ENCODE results near the gene NMNAT1.
"Not testable (repeated sequence)": the region's sequence is repeated elsewhere in the genome, so short reads cannot be mapped to it uniquely, and the experiment has no call there.

The NMNAT1 gene

DNA sequence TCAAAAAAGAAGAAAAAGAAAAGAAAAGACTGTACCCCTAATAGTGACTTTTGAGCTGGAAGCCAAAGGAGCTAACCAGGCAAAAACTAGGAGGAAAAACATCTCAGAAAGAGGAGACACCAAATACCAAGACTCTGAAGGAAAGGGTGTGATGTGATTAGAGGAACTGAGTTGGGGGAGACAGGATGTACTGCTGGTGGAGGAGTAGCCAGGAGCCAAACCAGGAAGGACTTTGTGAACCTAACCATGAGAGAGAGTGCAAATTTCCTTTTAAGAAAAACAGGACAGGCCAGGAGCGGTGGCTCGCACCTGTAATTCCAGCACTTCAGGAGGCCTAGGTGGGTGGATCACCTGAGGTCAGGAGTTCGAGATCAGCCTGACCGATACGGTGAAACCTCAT lies 49.6 kb downstream of the NMNAT1 start:
- TF ChIP-seq Cebpa-rat (IDR thresholded peaks at IDR 0.05), result no peak
- Histone ChIP-seq H3K9ac (no peak overlapping the region; a peak in 1 of 22 replicates), H3K27ac (peak overlapping the region in 5 of 11 experiments; percentile 11 to 75 (median 55); a peak in 8 of 22 replicates), H3K36me3 (0 out of 22 replicates have a peak, but pooled peaks cover 0 to 3% (median 0%) of the 10 kb centered on the region in 11 experiments), H4K20me1 (no peaks in the 10 kb centered on the region), H3K4me2 (peak overlapping the region in 5 of 11 experiments; percentile 33 to 76 (median 71); a peak in 10 of 22 replicates), H3K4me1 (peaks cover 0 to 48% (median 11%) of the 10 kb centered on the region in 10 experiments; a peak in 10 of 20 replicates), H3K4me3 (no peak overlapping the region), H3K9me3 (replicated peaks in 1 of 11) (peaks cover 14 to 25% (median 19%) of the 10 kb centered on the region in 11 experiments), H3K27me3 (no peaks in the 10 kb centered on the region; a peak in 1 of 22 replicates)

DNA sequence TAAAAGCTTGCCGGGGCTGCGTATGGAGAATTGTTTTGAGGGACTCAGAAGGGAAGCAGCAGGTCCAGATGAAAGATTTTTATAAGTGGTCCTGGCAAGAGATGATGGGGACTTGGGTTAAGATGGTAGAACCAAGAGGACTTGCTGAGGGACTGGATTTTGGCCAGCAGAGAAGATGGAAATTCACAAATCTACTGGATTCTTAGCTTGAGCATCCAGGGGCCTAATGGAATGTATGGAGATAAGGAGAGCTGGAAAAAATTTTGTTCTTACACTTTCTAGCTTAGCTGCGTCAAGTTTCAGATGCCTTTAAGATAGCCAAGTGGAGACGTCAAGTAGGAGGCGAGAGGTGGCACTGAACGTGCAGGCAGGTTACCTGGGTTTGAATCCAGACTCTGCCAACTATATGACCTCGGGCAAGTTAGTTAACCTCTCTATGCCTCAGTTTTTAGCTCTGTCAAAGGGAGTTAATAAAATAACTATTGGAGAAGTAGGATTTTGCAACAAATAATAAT lies 50.3 kb downstream of the NMNAT1 start:
- Histone ChIP-seq H3K4me2 (peak overlapping the region in 2 of 11 experiments; percentile 74 to 76; a peak in 4 of 22 replicates), H3K27me3 (no peaks in the 10 kb centered on the region; a peak in 1 of 22 replicates), H4K20me1 (no peaks in the 10 kb centered on the region), H3K9ac (no peak overlapping the region), H3K27ac (peak overlapping the region in 2 of 11 experiments; percentile 73 to 75; a peak in 3 of 22 replicates), H3K9me3 (replicated peaks in 1 of 11) (peaks cover 21 to 32% (median 27%) of the 10 kb centered on the region in 11 experiments), H3K4me3 (no peak overlapping the region), H3K4me1 (peaks cover 0 to 48% (median 11%) of the 10 kb centered on the region in 10 experiments; a peak in 10 of 20 replicates), H3K36me3 (0 out of 22 replicates have a peak, but pooled peaks cover 0 to 3% (median 0%) of the 10 kb centered on the region in 11 experiments)
- TF ChIP-seq Cebpa-rat (IDR thresholded peaks at IDR 0.05), result no peak

DNA sequence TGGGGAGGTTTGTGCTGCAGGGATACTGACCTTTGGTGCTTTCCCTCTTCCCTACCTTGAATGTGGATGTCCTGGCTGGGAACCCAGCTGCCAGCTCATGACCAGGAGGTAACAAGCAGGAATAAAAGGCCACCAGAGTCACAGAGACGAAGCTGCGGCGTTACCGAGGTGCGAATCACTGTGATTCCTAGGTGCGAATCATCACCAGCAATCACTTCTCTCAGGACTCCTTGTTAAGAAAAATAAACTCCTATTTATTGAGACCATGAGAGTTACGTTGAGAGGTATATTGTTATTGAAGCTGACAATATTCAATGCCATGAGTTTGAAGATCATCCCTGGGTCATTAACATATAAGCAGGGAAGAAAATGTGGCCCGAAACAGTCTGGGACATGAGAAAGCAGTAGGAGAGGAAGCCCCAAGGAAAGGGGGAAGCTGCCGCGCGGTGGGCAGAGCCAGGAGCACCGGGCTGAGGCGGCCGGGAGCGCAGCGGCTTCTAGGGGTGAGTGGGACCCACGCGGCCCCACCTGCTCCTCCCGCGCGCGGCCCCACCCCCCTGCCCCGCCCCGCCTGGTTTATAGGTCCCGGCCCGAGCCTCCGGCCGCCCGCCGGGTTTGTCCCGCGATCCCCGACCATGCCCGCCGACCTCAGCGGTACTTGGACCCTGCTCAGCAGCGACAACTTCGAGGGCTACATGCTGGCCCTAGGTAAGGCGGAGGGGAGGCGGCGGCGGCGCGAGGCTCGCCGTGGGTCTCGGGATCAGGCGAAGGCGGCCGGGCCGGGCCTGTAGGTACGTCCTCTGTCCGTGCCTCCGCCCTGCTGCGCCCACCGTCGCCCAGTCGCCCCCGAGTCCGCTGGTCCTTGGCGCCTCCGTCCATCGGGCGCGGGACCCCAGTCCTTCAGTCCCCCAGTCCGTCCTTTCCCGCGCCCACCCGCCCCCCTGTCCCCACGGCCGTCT lies 53.6 kb downstream of the NMNAT1 start, which contains the start of gene RBP7:
RBP7 (plus strand) TSS at position 605 of the 959 bp plus-strand sequence; CDS start at position 636, 31 bp downstream.
- Histone ChIP-seq H3K9ac (no peak within 1 kb of the TSS), H3K36me3 (0 out of 22 replicates have a peak, but pooled peaks cover 0 to 4% (median 0%) of the 10 kb centered on the region in 11 experiments), H3K9me3 (replicated peaks in 1 of 11) (peaks cover 38 to 50% (median 43%) of the 10 kb centered on the region in 11 experiments), H3K27me3 (no peaks in the 10 kb centered on the region; a peak in 1 of 22 replicates), H3K4me2 (no peak within 1 kb of the TSS), H4K20me1 (no peaks in the 10 kb centered on the region), H3K27ac (no peak within 1 kb of the TSS), H3K4me3 (0 out of 20 replicates have a peak within 1 kb of the TSS, but pooled peaks of 2 of the 10 experiments have one; percentile 4 to 26), H3K4me1 (peaks cover 0 to 20% (median 5%) of the 10 kb centered on the region in 10 experiments; a peak in 9 of 20 replicates)
- TF ChIP-seq Cebpa-rat (IDR thresholded peaks at IDR 0.05), result no peak

DNA sequence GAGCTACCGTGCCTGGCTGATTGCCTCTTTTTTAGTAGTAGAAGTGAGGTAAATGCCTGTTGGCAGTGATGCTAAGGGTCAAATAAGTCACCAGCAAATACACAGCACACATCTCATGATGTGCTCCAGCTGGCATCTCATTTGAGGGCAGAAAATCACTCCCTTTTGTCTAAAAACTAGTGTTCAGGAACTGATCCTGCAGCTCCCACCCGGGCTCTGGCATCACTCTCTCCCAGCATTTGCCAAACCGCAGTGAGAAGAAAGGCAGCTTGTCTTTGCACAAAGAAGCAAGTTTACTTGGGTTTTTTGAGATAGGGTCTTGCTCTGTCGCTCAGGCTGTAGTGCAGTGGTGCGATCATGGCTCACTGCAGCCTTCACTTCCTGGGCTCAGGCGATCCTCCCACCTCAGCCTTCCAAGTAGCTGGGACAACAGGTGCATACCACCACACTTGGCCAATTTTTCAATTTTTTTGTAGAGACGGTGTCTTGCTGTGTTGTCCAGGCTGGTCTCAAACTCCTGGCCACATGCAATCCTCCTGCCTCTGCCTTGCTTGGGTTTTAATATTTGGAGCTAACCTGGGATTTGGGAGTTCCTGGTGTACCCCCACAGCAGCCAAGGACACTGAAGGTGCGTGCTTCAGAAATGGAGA lies 57.9 kb downstream of the NMNAT1 start:
- no peaks in the 10 kb centered on the region; a peak in 1 of 22 replicates for H3K27me3 ChIP-seq
- H3K27ac ChIP-seq, result no peak overlapping the region
- H3K4me1 ChIP-seq, result no peaks in the 10 kb centered on the region
- no peak overlapping the region for H3K4me3 ChIP-seq
- no peaks in the 10 kb centered on the region for H4K20me1 ChIP-seq
- no peak for TF ChIP-seq Cebpa-rat (IDR thresholded peaks at IDR 0.05)
- H3K36me3 ChIP-seq, result 0 out of 22 replicates have a peak, but pooled peaks cover 0 to 4% (median 0%) of the 10 kb centered on the region in 11 experiments
- no peak overlapping the region for H3K9ac ChIP-seq
- H3K9me3 ChIP-seq (replicated peaks in 1 of 11), result peaks cover 38 to 43% (median 41%) of the 10 kb centered on the region in 11 experiments
- no peak overlapping the region for H3K4me2 ChIP-seq

DNA sequence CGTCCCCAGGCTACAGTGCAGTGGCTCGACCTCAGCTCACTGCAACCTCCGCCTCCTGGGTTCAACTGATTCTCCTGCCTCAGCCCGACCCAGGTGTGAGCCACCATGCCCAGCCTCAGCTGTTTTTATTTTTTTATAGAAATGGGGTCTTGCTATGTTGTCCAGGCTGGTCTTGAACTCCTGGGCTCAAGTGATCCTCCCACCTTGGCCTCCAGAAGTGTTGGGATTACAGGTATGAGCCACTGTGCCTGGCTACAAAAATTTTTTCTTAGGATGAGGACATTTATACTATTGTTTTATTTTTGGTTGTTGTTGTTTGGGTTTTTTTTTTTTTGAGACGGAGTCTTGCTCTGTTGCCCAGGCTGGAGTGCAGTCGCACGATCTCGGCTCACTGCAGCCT lies 62.0 kb downstream of the NMNAT1 start:
- H3K27ac ChIP-seq; H3K9ac ChIP-seq; H3K36me3 ChIP-seq; H3K4me1 ChIP-seq; H3K4me2 ChIP-seq; H4K20me1 ChIP-seq; H3K27me3 ChIP-seq; H3K9me3 ChIP-seq (replicated peaks in 1 of 11); H3K4me3 ChIP-seq: not testable (repeated sequence)

DNA sequence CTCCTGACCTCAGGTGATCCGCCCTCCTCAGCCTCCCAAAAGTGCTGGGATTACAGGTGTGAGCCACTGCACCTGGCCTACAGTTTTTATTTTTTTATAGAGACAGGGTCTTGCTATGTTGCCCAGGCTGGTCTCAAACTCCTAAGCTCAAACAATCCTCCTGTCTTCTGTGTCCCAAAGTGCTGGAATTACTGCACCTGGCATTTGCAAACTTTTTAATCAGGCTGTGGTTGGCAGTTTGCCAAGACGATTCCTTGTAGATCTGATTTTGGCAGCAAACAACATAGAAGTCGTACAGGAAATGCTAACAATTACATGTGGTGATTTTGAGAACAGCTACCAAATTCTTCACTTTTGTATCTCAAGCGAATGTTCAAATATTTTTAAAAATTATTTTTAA lies 63.9 kb downstream of the NMNAT1 start:
- H3K36me3 ChIP-seq, result no peaks in the 10 kb centered on the region
- H3K9me3 ChIP-seq (replicated peaks in 1 of 11), result no peaks in the 10 kb centered on the region
- no peak overlapping the region for H3K4me2 ChIP-seq
- no peak overlapping the region for H3K4me3 ChIP-seq
- H3K4me1 ChIP-seq, result no peaks in the 10 kb centered on the region
- no peak overlapping the region for H3K9ac ChIP-seq
- H4K20me1 ChIP-seq, result no peaks in the 10 kb centered on the region
- no peak overlapping the region for H3K27ac ChIP-seq
- TF ChIP-seq Cebpa-rat (IDR thresholded peaks at IDR 0.05), result no peak
- no peaks in the 10 kb centered on the region for H3K27me3 ChIP-seq

DNA sequence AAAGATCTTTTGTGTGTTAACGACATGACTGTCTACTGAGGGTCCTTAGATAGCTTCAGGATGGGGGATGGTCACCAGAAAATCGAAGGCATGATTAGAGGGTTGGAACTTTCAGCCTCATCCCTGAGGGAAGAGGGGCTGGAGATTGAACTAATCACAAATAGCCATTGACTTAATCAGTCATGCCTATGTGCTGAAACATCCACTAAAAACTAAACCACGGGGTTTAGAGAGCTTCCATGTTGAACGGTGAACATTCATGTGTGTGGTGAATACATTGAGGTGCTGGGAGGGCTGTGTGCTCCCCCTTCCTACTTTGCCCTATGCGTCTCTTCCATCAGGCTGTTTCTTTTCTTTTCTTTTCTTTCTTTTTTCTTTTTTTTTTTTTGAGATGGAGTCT lies 70.7 kb downstream of the NMNAT1 start:
- no peak overlapping the region for H3K4me3 ChIP-seq
- no peak overlapping the region for H3K9ac ChIP-seq
- H3K4me2 ChIP-seq, result no peak overlapping the region
- H3K27ac ChIP-seq, result no peak overlapping the region
- H3K27me3 ChIP-seq, result no peaks in the 10 kb centered on the region
- H3K4me1 ChIP-seq, result no peaks in the 10 kb centered on the region
- H3K36me3 ChIP-seq, result no peaks in the 10 kb centered on the region
- H4K20me1 ChIP-seq, result no peaks in the 10 kb centered on the region
- no peaks in the 10 kb centered on the region for H3K9me3 ChIP-seq (replicated peaks in 1 of 11)
- TF ChIP-seq Cebpa-rat (IDR thresholded peaks at IDR 0.05), result no peak

DNA sequence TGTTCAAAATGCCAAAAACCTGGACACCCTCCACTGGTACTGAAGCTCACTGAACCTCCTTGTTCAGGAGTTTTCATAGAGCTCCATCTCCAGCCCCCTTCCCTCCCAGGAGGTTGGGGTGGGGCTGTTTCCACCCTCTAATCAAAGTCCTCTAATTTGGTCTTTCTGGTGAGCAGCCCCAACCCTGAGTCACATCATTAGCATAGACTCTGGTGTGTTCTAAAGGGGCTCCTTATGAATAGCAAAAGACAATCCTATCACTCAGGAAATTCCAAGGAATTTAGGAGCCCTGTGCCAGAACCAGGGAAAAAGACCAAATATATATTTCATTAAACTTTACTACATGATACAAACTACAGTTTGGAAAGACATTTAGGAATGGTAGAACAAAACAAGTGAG lies 76.3 kb downstream of the NMNAT1 start:
- TF ChIP-seq Cebpa-rat (IDR thresholded peaks at IDR 0.05), result no peak
- Histone ChIP-seq H3K27ac (no peak overlapping the region), H3K27me3 (no peaks in the 10 kb centered on the region), H3K9me3 (replicated peaks in 1 of 11) (no peaks in the 10 kb centered on the region), H3K4me1 (no peaks in the 10 kb centered on the region), H3K4me2 (no peak overlapping the region), H4K20me1 (no peaks in the 10 kb centered on the region), H3K36me3 (no peaks in the 10 kb centered on the region), H3K4me3 (no peak overlapping the region), H3K9ac (no peak overlapping the region)

DNA sequence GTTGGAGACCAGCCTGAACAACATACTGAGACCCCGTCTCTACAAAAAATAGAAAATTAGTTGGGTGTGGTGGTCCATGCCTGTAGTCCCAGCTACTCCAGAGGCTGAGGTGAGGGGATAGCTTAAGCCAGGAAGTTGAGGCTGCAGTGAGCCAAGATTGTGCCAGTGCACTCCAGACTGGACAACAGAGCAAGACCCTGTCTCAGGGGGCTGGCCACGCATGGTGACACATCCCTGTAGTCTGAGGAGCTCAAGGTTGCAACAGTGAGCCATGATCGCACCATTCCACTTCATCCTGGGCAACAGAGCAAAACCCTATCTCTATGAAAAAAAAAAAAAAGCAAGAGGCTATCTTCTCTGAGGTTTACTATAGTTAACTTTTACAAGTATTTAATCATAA lies 76.8 kb downstream of the NMNAT1 start:
- no peaks in the 10 kb centered on the region for H3K4me1 ChIP-seq
- no peak overlapping the region for H3K4me3 ChIP-seq
- no peaks in the 10 kb centered on the region for H3K27me3 ChIP-seq
- H4K20me1 ChIP-seq, result no peaks in the 10 kb centered on the region
- H3K4me2 ChIP-seq, result no peak overlapping the region
- H3K36me3 ChIP-seq, result no peaks in the 10 kb centered on the region
- no peak overlapping the region for H3K27ac ChIP-seq
- no peak overlapping the region for H3K9ac ChIP-seq
- TF ChIP-seq Cebpa-rat (IDR thresholded peaks at IDR 0.05), result no peak
- H3K9me3 ChIP-seq (replicated peaks in 1 of 11), result peaks cover 0 to under 1% (median 0%) of the 10 kb centered on the region in 11 experiments; a peak in 2 of 22 replicates

DNA sequence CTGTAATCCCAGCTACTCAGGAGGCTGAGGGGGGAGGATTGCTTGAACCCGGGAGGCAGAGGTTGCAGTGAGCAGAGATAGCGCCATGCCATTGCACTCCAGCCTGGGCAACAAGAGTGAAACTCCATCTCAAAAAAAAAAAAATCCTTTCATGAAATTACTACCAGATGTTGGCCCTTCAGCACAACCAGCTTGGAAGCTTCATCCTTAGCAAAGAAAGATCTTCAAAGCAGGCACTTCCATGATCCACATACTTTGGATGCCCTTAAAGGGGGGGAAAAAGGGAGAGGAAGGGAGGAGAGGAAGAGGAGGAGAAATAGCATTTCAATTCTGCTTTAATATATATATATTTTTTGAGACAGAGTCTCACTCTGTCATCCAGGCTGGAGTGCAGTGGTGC lies 77.4 kb downstream of the NMNAT1 start:
- H3K9ac ChIP-seq; H3K4me2 ChIP-seq; H3K4me1 ChIP-seq; H3K4me3 ChIP-seq; H3K27me3 ChIP-seq; H3K27ac ChIP-seq; H3K36me3 ChIP-seq; H3K9me3 ChIP-seq (replicated peaks in 1 of 11); H4K20me1 ChIP-seq: not testable (repeated sequence)

DNA sequence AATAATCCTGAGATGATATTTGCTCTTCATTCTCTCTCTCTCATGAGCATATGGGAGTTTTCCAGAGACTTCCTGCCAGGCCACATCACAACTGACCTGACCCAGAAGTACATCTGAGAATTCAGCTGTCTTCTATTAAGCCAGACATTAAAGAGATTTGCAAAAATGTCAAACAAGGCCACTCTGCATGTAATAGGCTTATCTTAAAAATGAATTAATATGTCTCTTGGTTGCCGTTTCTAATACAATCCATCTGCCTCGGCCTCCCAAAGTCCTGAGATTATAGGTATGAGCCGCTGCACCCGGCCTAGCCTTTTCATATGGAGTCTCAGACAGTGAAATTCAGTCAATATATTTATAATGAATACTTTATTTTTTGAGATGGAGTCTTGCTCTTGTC lies 78.7 kb downstream of the NMNAT1 start:
- H3K27me3 ChIP-seq; H3K4me1 ChIP-seq; H3K9ac ChIP-seq; H3K4me3 ChIP-seq; H3K9me3 ChIP-seq (replicated peaks in 1 of 11); H3K36me3 ChIP-seq; H3K27ac ChIP-seq; H4K20me1 ChIP-seq; H3K4me2 ChIP-seq: not testable (repeated sequence)

Measured in BLaER1 treated with 17β-estradiol and CSF1 and Interleukin-3, amounts not matched to agents 10 nM and 100 nM (cell line).